Measurements from ENCODE around the gene USP10. TPM values are rescaled to one million over a fixed set of nuclear protein-coding genes. Genes with fewer than 3 reads are reported as not detected.
"Not testable (repeated sequence)": the region's sequence is repeated elsewhere in the genome, so short reads cannot be mapped to it uniquely, and the experiment has no call there.

Gene USP10
- total RNA-seq, 1 donor from 2014 or later = 124 TPM

DNA sequence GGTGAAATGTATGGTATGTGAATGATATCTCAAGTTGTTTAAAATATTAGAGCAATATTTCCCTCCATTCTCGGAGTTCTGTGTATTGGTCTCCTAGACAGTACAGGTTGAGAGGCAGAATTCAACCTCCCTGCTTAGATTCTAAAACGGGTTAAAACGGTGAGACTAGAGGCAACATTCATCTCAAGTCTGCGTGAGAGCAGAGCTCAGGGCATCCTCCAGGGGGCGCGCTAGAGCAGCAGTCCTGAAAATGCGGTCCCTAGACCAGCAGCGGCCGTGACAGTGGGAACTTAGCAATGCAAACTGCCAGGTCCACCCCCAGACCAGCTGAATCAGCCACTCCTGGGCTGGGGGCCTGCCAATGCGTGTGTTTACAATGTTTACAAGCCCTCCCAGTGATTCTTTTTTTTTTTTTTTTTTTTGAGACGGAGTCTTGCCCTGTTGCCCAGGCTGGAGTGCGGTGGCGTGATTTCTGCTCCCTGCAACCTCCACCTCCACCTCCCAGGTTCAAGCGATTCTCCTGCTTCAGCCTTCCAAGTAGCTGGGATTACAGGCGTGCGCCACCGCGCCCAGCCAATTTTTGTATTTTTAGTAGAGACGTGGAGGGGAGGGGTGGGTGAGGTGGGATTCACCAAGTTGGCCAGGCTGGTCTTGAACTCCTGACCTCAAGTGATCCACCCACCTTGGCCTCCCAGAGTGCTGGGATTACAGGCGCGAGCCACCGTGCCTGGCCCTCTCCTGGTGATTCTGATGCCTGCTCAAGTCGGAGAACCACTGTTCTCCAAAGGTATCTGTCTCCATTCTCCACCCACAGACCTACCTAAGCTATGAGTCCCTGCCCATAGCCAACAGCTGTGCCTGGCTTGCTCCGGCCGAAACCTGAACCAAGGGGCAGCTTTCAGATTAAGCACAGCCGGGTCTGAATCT is 27.3 kb upstream of the USP10 start:
- intact Hi-C loops (cut with micrococcal nuclease) = loop anchor here (1.0 kb wide), 2 partner anchors 54 to 66 kb away; no protein-coding TSS in a partner anchor

DNA sequence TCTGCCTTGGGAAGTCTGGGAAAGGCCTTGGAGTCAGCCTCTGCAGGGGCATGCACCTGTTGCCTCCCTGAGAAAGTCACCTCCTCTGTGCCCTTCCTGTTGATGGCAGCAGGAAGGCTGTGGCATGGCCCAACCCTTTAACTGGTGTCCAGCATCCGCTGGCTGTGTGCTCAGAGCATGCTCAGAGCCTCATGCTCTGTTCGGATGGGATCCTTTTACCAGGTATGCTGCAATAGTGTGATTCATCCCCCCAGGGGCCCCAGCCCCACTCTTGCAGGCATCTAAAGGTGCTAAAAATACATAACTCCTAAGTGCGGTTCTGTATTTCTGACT is 26.6 kb upstream of the USP10 start:
- intact Hi-C loops (cut with micrococcal nuclease) = no loop called here

DNA sequence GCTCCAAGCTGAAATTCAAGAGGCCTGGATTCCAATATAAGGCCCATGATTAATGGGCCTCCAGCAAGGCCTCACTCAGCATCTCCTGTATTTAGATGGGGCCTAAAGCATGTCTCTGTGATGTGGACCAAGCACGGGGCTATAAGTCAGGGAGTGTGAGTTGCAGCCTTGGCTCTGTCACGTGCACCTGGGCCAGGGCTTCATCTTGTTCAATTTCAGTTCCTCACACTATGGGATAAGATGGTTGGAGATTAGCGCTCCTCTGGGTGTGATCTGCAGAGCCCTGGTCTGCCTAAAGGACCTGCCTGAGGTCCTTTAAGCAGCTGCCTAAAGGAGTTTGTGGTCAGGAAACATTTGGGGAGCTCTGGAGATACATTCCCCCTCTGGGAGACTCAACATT is 26.2 kb upstream of the USP10 start:
- intact Hi-C loops (cut with micrococcal nuclease) = no loop called here

DNA sequence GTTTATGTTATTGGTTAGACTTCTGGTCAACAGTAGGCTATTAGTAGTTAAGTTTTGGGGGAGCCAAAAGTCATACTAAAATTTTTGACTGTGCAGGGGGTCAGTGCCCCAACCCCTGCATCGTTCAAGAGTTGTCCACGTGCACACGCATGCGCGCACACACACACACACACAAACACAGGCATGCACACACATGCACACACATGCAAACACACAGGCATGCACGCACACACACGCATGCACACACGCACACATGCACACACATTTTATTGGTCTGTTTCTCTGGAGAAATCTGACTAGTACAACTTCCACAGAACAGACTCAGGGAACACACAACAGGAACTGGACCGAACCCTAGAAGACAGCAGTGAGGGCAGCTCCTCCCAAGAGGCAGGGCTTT is 24.4 kb upstream of the USP10 start:
- intact Hi-C loops (cut with micrococcal nuclease) = no loop called here

DNA sequence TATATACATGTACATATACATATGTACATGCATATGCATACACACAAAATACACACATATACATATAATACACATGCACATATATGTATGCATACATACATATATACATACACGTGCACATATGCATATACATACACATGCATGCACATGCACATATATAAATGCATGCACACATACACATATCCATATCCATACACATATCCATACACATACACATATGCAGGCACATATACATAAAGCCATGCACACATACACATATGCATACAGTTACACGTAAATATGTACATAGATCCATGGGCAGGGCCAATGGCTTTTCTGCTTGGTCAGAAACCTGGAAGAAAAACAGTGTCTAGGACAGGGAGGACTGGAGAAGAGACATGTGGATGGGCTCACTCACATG is 23.9 kb upstream of the USP10 start:
- intact Hi-C loops (cut with micrococcal nuclease) = no loop called here

DNA sequence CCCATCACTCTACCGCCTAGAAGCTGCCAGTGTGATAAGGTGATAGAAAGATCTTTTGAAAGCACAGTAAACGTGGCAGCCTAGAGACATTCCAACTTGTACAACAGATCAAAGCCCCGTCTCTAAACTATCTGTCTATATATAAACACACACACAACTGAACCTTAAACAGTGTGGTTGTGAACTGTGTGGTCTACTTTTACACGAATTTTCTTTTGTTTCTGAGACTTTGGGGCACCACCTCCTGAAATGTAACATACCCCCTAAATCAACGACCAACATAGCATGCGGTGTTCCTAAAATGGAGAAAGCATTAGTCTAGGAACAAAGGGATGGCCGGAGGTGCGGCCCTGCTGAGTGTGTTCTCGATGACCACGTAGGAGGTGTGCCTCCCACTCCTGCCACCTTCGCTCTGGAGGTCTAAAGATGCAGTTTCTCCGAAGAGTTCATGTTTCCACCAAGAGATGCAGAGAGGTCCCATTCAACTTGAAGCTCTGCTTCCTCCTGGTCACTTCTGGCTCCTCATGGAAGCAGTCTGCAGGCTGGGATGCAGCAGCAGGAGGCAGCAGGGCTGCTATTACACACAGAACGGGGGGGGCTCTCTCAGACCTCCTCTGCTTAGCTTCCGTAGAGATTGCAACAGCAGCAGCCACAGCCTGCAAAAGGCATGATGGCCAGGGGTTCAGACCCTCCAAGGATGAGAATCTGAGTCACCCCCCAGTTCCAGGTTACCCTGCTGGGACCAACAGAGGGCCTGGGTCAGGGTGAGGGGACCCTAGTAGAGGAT is 22.6 kb upstream of the USP10 start:
- intact Hi-C loops (cut with micrococcal nuclease) = no loop called here

DNA sequence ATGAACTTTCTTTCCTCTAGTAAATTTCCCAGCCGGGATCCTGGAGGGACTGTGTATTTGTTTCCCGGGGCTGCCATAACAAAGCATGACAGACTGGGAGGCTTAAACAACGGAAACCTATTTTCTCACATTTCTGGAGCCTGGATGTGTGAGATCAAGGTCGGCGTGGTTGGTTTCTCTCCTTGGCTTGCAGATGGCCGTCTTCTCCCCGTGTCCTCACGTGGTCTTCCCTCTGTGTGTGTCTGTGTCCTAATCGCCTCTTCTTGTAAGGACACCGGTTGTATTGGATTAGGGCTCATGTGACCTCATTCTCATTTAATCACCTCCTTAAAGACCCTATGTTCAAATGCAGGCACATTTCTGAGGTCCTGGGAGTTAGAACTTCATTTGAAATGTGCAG is 22.0 kb upstream of the USP10 start:
- intact Hi-C loops (cut with micrococcal nuclease) = no loop called here

DNA sequence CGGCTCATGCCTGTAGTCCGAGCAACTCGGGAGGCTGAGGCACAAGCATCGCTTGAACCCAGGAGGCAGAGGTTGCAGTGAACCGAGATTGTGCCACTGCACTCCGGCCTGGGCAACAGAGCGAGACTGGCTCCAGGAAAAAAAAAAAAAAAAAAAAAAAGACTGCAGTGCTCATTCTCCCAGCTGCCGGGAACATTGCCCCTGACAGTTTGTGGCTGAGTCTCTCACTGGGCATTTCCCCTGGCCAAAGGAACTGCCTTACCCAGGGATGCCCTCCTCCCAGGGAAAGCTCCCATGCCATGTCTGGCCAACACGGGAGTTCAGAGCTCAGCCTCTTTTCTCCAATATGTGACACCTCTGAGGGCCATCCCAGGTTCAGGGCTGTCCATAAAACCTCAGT is 21.3 kb upstream of the USP10 start:
- intact Hi-C loops (cut with micrococcal nuclease) = no loop called here

DNA sequence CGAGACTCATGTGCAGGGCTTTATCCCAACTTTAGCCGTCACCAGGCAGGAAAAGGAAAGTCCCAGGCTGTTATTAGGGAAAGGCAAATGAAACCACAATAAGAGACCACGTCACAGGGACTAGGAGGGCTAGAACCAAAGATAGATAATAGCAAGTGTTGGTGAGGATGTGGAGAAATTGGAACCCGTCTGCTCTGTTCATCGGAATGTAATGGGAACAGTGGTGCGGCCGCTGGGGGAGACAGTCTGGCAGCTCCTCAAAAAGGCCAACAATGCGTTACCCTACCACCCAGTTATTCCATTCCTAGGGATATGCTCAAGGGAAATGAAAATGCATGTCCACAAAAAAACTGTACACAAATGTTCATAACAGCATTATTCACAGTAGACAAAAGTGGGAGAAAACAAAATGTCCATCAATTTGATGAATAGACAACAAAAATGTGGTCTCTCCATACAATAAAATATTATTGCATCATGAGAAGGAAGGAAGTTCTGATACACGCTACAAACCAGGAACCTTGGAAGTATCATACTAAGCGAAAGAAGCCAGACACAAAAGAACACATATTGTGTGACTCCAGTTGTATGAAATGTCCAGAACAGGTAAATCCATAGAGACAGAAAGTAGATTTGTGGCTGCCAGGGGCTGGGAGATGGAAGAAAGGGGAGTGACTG is 19.5 kb upstream of the USP10 start:
- intact Hi-C loops (cut with micrococcal nuclease) = no loop called here

DNA sequence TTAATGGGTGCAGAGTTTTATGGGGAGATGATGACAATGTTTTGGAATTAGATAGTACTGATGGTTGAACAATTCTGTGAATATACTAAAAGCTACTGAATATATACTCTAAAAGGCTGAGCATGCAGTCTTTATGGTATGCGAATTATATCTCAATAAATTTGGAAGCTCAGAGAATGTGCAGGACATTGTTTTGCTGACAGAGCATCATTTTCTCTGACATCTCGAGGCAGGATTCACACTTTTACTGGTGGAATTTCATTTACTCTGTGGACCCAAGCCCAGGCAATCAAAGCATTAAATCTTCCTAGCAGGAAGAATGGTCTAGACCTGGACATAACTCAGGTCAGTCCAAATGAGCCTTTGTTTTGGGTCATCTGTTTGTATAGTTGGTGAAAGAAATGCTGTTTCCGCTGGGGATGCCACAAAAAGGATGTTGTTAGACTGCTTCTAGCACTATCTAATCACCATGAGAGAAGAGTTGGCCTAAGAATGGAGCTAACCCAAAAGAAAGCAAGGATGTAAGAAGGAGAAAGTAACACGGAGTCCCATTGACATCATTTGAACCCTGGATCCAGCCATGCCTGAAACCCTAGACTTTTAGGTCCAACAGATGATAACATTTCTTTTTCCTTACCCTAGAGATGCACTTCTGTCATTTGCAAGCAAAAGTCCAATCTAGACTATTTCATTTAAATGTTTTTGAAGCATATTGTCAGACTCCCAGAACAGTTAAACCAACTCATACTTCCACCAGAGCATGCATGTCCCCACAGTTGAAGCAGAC is 18.8 kb upstream of the USP10 start:
- intact Hi-C loops (cut with micrococcal nuclease) = no loop called here

DNA sequence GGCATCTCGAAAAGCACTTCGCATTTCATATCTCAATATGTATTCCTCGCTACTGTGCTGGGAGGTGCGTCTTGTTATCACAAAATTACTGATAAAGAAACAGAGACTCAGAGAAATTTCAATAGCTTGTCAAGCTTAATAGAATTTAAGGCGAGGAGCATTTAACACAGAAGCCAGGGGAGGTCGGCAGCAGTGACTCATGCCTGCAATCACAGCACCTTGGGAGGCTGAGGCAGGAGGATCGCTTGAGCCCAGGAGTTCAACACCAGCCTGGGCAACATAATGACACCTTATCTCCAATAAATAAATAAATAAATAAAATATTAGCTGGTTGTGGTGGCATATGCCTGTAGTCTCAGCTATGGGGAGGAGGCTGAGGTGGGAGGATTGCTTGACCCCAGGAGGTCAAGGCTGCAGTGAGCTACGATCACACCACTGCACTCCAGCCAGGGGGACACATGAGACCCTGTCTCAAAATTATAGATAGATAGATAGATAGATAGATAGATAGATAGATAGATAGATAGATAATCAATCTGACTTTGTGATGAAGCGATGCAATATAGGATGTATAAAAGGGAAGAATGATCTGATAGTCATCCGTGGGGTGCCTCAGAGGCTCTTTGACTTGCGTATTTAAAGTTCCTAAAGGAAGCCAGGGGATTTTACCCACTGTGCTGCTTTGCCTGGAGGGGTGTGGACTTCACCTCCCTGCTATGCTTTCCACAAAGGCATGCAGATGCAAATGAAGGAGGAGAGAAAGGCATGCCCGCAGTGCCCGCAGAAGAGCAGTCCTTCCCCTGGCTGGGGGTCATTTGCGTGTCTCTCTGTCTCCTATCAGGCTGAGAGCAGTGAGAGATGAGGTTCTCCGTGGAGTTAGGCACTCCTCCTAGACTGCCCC is 15.9 kb upstream of the USP10 start:
- intact Hi-C loops (cut with micrococcal nuclease) = no loop called here

DNA sequence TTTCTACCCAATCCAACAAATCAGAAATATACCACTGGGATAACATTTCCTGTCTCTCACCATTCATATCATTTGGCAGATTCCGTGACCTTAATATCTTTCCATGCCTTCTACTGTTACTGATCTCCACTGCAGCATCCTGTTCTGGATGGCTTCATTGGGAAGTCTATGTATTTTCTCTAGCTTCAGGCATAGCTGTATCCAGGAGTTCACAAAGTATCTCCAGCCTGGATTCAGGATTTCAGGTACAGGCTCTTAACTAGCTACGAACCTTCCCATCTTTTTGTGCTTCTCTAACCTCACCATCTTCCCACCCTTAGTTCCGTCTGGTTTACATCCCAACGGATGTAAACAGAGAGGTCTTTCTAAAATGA is 15.2 kb upstream of the USP10 start:
- intact Hi-C loops (cut with micrococcal nuclease) = no loop called here

DNA sequence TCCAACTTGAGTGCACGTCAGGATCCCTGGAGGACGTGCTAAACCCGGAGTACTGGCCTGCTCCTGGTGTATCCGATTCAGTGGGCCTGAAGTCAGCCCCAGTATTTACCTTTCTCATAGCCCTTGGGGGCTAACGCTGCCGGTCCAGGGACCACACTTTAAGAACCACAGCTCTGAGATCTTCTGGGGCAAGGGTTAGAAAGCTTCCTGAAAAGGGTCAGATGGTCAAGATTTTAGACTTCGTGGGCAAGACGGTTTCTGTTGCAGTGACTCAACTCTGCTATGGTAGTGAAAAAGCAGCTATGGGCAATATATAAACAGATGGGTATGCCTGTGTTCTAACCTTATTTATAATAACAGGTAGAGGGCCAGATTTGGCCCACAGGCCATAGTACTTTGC is 14.6 kb upstream of the USP10 start:
- intact Hi-C loops (cut with micrococcal nuclease) = no loop called here

DNA sequence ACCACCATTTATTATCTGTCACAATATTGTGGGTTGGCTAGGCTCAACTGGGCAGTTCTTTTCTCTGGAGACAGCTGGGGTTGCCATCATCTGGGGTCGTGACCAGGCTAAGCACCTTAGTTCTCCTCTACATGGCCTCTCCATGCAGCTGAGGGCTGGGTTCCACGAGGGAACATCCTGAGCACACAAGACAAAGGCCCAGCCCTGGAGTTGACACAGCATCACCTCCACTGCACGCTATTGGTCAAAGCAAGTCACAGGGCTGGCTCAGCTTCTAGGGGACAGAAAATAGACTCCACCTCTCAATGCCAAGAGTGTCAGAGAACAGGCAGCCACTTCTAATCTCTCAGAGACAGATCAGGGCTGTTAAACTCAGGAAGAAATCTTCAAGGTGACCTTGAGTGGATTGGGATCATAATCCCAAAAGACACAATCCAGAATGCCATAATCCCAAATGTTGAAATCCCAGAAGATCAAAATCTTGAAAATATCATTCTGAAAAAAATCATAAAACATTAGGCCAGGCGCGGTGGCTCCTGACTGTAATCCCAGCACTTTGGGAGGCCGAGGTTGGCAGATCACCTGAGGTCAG is 13.0 kb upstream of the USP10 start:
- intact Hi-C loops (cut with micrococcal nuclease) = no loop called here

DNA sequence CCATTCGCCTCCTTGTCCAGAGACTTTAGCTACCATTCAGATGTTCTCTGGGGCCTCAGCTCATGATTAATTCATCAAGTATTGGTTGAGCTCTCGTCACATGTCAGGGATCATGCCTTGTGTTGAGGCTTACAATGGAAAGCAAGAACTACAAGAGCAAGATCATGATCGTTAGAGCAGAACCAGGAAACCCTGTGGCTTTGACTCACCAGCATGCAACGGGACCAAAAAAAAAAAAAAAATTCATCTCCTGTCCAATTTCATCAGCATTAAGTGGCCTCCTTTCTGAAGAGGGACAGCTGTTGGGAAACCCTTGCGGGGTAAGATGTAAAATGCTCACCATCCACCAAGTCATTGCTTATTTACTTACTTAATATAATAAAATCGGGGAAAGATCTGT is 12.1 kb upstream of the USP10 start:
- intact Hi-C loops (cut with micrococcal nuclease) = no loop called here

DNA sequence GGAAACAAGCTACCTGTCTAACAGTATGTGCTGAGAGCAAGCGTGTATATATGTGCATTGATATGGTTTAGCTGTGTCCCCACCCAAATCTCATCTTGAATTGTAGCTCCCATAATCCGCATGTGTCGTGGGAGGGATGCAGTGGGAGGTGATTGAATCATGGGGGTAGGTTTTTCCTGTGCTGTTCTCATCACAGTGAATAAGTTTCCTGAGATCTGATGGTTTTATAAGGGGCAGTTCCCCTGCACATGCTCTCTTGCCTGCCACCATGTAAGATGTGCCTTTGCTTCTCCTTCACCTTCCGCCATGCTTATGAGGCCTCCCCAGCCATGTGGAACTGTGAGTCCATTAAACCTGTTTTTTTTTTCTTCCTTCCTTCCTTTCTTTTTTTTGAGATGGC is 11.6 kb upstream of the USP10 start:
- intact Hi-C loops (cut with micrococcal nuclease) = not testable (repeated sequence)

DNA sequence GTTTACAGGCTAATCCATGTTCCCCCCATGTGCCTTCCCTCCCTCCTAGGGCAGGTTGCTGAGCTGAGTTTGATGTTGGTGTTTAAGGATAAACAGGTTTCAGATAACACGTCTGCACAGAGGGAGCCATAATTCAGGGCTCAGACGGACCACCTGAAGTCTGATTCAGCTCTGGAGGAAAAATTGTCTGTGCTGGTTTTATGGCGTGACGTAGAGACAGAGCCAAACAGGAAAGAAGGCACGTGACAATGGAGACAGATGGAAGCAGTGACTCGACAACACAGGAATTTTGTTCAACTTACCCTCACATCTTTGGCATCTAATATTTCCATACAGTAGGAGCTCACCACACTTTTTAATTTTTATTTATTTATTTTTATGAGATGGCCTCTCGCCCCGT is 10.7 kb upstream of the USP10 start:
- intact Hi-C loops (cut with micrococcal nuclease) = no loop called here

DNA sequence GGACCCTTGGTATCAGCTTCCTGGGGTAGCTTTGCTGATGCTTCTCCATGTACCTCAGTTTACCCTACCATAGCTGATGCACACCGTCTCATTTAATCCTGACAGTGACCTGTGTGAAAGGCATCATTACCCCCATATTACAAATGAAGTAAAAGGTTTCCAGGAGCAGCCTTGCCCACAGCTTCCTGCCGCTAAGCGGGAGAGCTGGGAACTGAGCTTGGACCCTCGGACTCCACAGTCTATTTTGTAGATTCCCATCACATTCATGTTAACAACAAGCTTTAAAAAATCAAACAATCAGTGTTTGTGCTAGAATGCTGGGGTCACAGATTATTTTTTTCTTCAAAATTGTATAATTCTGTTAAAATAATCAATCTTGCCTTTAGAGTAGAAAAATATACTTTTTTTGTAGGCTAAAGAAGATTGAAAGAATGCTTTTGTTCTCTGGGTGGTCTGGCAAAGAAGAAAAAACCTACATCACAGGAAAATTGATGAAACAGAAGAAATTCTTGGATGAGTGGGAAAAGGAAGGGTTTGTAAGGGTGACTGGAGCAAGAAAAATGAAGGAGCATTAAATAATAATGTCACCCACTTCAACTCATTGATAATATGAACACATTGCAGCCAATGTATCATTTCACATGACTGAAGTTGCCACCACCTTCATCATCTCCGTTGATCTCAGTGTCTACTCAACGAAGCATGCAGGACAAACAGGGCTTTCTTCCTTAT is 9.5 kb upstream of the USP10 start:
- intact Hi-C loops (cut with micrococcal nuclease) = no loop called here
